Measurements from ENCODE around the gene SV2B. TPM values are rescaled to one million over a fixed set of nuclear protein-coding genes. Genes with fewer than 3 reads are reported as not detected.

SV2B gene
- total and polyA plus RNA-seq, 8 donors: 0.06 to 1.7 (median 0.23) TPM; not detected in 3

DNA sequence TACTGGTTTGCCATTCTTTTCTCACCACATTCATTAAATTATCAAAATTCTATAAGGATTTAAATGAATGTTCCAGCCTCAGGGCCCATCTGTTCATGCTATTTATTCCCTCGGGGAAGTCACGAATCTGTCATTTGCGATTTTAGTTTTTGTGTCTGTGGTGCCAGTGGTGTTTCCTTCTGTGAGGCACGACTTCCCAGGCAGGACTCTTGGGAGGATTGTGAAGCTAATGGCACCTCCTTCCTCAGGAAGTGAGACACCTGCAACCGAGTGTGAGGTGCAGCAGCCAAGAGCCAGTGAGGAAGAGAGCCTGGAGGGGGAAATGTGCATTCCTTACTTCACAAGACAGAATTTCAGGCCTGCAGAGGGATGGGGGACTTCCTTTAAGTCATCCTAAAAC is 24.1 kb downstream of the SV2B start:
- no peak for TF ChIP-seq POLR2A (IDR thresholded peaks at IDR 0.05)
- TF ChIP-seq POLR2AphosphoS5 (IDR thresholded peaks at IDR 0.05): no peak
- no peak for TF ChIP-seq EP300 (IDR thresholded peaks at IDR 0.05)
- Histone ChIP-seq H3K27me3 (peaks cover 0 to 43% (median 6%) of the 10 kb centered on the region in 3 donors), H3K4me3 (no peak overlapping the region), H3K36me3 (no peaks in the 10 kb centered on the region), H3K27ac (no peak overlapping the region), H3K9me3 (no peaks in the 10 kb centered on the region), H3K4me1 (peaks cover 0 to under 1% (median 0%) of the 10 kb centered on the region in 4 donors)
- intact Hi-C loops (cut with DNase I; ENCODE audit: low total_unique reads): no loop called here
- 50 to 62% (median 58%) methylated on average over 5 of the region's 5 CpGs for WGBS, 5 donors
- DNase-seq: no peak

DNA sequence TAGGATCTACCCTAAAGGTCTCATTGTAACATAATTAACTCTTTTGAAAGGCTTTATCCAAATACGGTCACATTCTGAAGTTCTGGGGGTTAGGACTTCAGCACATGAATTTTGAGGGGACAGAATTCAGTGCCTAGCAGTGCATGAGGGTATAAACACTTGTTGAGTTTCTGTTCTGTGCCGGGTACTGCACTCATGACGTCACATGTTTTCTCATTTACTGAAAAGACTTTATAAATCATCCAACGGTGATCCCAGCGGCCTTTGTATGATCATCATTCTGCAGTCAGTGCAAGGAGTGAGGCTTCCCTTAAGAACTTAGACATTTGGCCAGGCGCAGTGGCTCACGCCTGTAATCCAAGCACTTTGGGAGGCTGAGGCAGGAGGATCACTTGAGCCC is 25.1 kb downstream of the SV2B start:
- H3K9me3 ChIP-seq: no peaks in the 10 kb centered on the region
- no peaks in the 10 kb centered on the region for H3K36me3 ChIP-seq
- H3K4me3 ChIP-seq: no peak overlapping the region
- TF ChIP-seq POLR2A (IDR thresholded peaks at IDR 0.05) (no peak), EP300 (IDR thresholded peaks at IDR 0.05) (no peak), POLR2AphosphoS5 (IDR thresholded peaks at IDR 0.05) (no peak)
- TF ChIP-seq, protein P1, sequence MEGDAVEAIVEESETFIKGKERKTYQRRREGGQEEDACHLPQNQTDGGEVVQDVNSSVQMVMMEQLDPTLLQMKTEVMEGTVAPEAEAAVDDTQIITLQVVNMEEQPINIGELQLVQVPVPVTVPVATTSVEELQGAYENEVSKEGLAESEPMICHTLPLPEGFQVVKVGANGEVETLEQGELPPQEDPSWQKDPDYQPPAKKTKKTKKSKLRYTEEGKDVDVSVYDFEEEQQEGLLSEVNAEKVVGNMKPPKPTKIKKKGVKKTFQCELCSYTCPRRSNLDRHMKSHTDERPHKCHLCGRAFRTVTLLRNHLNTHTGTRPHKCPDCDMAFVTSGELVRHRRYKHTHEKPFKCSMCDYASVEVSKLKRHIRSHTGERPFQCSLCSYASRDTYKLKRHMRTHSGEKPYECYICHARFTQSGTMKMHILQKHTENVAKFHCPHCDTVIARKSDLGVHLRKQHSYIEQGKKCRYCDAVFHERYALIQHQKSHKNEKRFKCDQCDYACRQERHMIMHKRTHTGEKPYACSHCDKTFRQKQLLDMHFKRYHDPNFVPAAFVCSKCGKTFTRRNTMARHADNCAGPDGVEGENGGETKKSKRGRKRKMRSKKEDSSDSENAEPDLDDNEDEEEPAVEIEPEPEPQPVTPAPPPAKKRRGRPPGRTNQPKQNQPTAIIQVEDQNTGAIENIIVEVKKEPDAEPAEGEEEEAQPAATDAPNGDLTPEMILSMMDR (IDR thresholded peaks at IDR 0.05): no peak
- intact Hi-C loops (cut with DNase I; ENCODE audit: low total_unique reads): no loop called here
- peaks cover 0 to 49% (median 6%) of the 10 kb centered on the region in 3 donors for H3K27me3 ChIP-seq
- no peak for DNase-seq
- 80 to 92% (median 88%) methylated on average over 7 of the region's 7 CpGs for WGBS, 5 donors
- no peak overlapping the region for H3K27ac ChIP-seq
- H3K4me1 ChIP-seq: no peaks in the 10 kb centered on the region

DNA sequence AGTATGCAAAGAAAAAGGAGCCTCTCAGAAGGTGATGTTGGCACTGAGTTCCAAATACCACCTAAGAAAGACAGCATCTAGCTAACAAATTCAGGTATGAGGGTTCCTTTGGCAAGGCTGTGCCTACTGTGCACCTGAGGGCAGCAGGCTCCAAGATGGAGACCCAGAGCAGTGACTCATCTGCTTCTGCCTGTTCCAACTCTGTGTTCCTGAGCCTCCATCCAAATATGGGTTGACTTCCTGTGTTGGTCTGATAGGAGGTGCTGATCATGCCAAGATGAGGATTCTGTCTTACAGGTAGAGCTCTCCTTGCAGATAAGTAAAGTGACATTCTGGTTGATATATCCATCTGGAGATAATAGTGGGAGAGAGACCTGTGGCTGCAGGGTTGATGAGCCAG is 26.0 kb downstream of the SV2B start:
- H3K27ac ChIP-seq: no peak overlapping the region
- no peaks in the 10 kb centered on the region for H3K9me3 ChIP-seq
- no peak for DNase-seq
- intact Hi-C loops (cut with DNase I; ENCODE audit: low total_unique reads): no loop called here
- H3K36me3 ChIP-seq: no peaks in the 10 kb centered on the region
- no peaks in the 10 kb centered on the region for H3K4me1 ChIP-seq
- peaks cover 0 to 41% (median 6%) of the 10 kb centered on the region in 3 donors for H3K27me3 ChIP-seq
- TF ChIP-seq EP300 (IDR thresholded peaks at IDR 0.05) (no peak), POLR2A (IDR thresholded peaks at IDR 0.05) (no peak), POLR2AphosphoS5 (IDR thresholded peaks at IDR 0.05) (no peak)
- TF ChIP-seq, protein P1 (IDR thresholded peaks at IDR 0.05): no peak
- no peak overlapping the region for H3K4me3 ChIP-seq

DNA sequence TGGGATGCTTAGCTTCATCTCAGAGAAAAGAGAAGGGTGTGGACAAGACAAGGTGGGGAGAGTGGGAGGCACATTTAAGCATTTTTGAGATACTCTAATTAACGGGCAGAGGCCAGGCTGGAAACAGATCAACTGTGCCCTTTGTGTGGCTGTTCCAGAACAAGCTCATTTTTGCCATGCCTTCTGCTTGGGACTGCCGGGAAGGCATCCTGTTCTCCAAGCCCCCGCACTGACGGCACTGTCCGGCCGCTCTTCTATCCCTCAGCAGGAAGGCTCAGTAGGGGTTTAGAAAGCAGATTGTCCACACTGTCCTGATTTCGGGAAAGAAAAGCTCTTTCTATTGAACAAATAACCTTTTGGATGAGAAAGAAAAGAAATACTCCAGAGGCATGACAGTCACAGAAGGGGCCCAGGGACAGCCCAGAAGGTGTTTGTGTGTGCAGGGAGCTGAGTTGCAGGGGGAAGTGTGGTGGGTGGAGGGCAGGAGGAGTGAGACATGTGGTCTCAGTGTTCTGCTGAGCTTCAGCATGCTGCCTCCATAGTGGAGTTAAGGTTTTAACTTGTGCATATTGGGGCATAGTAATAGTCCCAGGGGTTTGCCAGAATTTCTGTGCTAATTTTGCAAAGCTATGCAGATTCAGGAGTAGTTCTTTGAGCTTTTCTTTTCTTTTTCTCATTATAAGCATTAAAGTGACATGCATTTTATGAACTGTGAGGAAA is 27.3 kb downstream of the SV2B start:
- TF ChIP-seq POLR2A (IDR thresholded peaks at IDR 0.05) (no peak), POLR2AphosphoS5 (IDR thresholded peaks at IDR 0.05) (no peak), EP300 (IDR thresholded peaks at IDR 0.05) (no peak)
- TF ChIP-seq, protein P1 (IDR thresholded peaks at IDR 0.05): no peak
- Histone ChIP-seq H3K36me3 (no peaks in the 10 kb centered on the region), H3K4me1 (no peaks in the 10 kb centered on the region), H3K4me3 (no peak overlapping the region), H3K27ac (no peak overlapping the region), H3K9me3 (no peaks in the 10 kb centered on the region), H3K27me3 (peaks cover 0 to 34% (median 6%) of the 10 kb centered on the region in 3 donors)
- intact Hi-C loops (cut with DNase I; ENCODE audit: low total_unique reads): no loop called here
- DNase-seq: no peak
- WGBS, 5 donors: 30 to 49% (median 33%) methylated on average over 7 of the region's 7 CpGs

DNA sequence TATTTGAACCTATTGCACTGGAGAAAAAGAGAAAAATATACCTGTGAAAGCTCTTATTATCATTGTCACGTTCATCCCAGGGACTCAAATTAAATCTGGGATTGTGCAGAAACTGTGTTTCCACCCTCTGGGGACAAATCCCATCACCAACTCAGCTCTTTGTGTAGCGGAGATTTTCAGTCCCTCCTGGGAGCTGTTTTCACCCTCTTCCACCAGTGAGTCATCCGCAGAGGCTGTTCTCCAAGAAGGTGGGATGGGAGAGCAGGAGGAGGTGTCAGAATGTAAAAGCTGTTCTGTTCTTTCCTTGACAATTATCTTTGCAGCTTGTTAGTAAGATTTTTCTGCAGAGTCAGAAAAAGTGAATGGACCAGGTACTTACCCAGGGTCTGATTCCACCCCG is 28.0 kb downstream of the SV2B start:
- Histone ChIP-seq H3K4me3 (no peak overlapping the region), H3K9me3 (no peaks in the 10 kb centered on the region), H3K27ac (no peak overlapping the region), H3K27me3 (peaks cover 0 to 33% (median 6%) of the 10 kb centered on the region in 3 donors), H3K36me3 (no peaks in the 10 kb centered on the region), H3K4me1 (no peaks in the 10 kb centered on the region)
- intact Hi-C loops (cut with DNase I; ENCODE audit: low total_unique reads): no loop called here
- no peak for DNase-seq
- TF ChIP-seq, protein P1 (IDR thresholded peaks at IDR 0.05): no peak
- no peak for TF ChIP-seq POLR2AphosphoS5 (IDR thresholded peaks at IDR 0.05)
- no peak for TF ChIP-seq POLR2A (IDR thresholded peaks at IDR 0.05)
- no peak for TF ChIP-seq EP300 (IDR thresholded peaks at IDR 0.05)
- 68 to 81% (median 76%) methylated on average over 4 of the region's 4 CpGs for WGBS, 5 donors

All from stomach (tissue), 9 donors.